HCT116 (cell line): ENCODE measurements around the gene SIGLEC5. TPM values are rescaled to one million over a fixed set of nuclear protein-coding genes. Genes with fewer than 3 reads are reported as not detected.
A peak's percentile ranks its signal among the peaks of the same experiment; 100 is the strongest.

Experiments used
- ATAC-seq: fragments of 200-7000 bp; cut with Tn5 transposase; 2 replicates; pipeline ENCODE4 v1.9.1; 2020; ENCODE audit warnings: mild to moderate bottlenecking, moderate library complexity
- BruUV-seq: library from RNA; stranded (reverse); fragments of 400-500 nt; replicated peaks from 2 replicates; lab custom pipeline; 2021; lab: Mats Ljungman, UMichigan
- CTCF ChIA-PET: fragments of 300-600 bp; sonication (Branson Sonifier 250); formaldehyde crosslinking; loops from one replicate; lab custom pipeline; 2021; ENCODE audit warnings: antibody characterized with exemption; lab: Charles Lee
- POLR2A ChIA-PET: fragments of 300-600, 350-600 bp; sonication (Branson Sonifier 250); formaldehyde crosslinking; loops from one replicate; lab custom pipeline; 2021; ENCODE audit warnings: antibody characterized with exemption; lab: Charles Lee
- RAD21 ChIA-PET, 2 experiments: fragments of 300-600 bp; sonication (Branson Sonifier 250); formaldehyde crosslinking; loops; one replicate each; lab custom pipeline; 2023; ENCODE audit warnings: low total read pairs in 2 of 2; ENCODE audit not compliant: uncharacterized antibody in 2 of 2, unreplicated experiment in 2 of 2, low non-redundant PET in 1 of 2; lab: Charles Lee
- DNase-seq: peaks from one replicate; pipeline ENCODE4 v3.0.0-alpha.2; 2010; ENCODE audit warnings: low read depth, low spot score
- H2AFZ ChIP-seq: fragments of 200-600 bp; shearing (Covaris generic), sonication (generic); 2 replicates; pipeline ENCODE4 v1.6.1; 2017; ENCODE audit warnings: low read depth, mixed run types, mixed read lengths, antibody characterized with exemption, low read length; ENCODE audit not compliant: poor library complexity, severe bottlenecking
- H3K27ac ChIP-seq: 2 replicates; pipeline ENCODE4 v1.5.1; 2012; ENCODE audit warnings: low read depth, low read length
- H3K27me3 ChIP-seq: fragments of 200-600 bp; sonication (generic); 2 replicates; pipeline ENCODE4 v1.6.1; 2016; ENCODE audit warnings: mixed run types, low read length, mixed read lengths; ENCODE audit not compliant: insufficient read depth
- H3K36me3 ChIP-seq, 2 experiments: fragments of 200-500 bp in 1 of 2; fragments of 200-600 bp in 1 of 2; sonication (Bioruptor generic) in 1 of 2; sonication (generic) in 1 of 2; 2 replicates each; pipeline versions ENCODE4 v1.5.1 to v1.6.1; 2014 to 2016; ENCODE audit warnings: low read length in 2 of 2, inconsistent platforms in 1 of 2, mixed read lengths in 1 of 2, mixed run types in 1 of 2; ENCODE audit not compliant: insufficient read depth in 2 of 2, control insufficient read depth in 1 of 2
- H3K4me1 ChIP-seq, 2 experiments: fragments of 200-600 bp in 1 of 2; sonication (generic) in 1 of 2; 2 replicates each; pipeline versions ENCODE4 v1.5.1 to v1.6.1; 2012 to 2017; ENCODE audit warnings: low read length in 2 of 2, inconsistent platforms in 1 of 2, mild to moderate bottlenecking in 1 of 2, mixed read lengths in 1 of 2, mixed run types in 1 of 2, moderate library complexity in 1 of 2; ENCODE audit not compliant: insufficient read depth in 2 of 2, control insufficient read depth in 1 of 2
- H3K4me2 ChIP-seq: fragments of 200-600 bp; sonication (generic); 2 replicates; pipeline ENCODE4 v1.6.1; 2017; ENCODE audit warnings: mixed run types, low read length, mixed read lengths
- H3K4me3 ChIP-seq, 2 experiments: fragments of 200-600 bp in 1 of 2; sonication (generic) in 1 of 2; replicated peaks in 1 of 2; 2 replicates each; pipeline ENCODE4 v1.5.1; 2011 to 2016; ENCODE audit warnings: low read length in 2 of 2, control low read depth in 1 of 2, low read depth in 1 of 2, mild to moderate bottlenecking in 1 of 2, mixed read lengths in 1 of 2, mixed run types in 1 of 2
- H3K79me2 ChIP-seq: fragments of 200-600 bp; sonication (generic); 2 replicates; pipeline ENCODE4 v1.6.1; 2017; ENCODE audit warnings: mild to moderate bottlenecking, mixed run types, low read length, moderate library complexity, mixed read lengths; ENCODE audit not compliant: insufficient read depth
- H3K9ac ChIP-seq: fragments of 200-600 bp; sonication (generic); 2 replicates; pipeline ENCODE4 v1.6.1; 2016; ENCODE audit warnings: low read length, mixed read lengths
- H3K9me2 ChIP-seq: fragments of 200-600 bp; sonication (generic), shearing (Covaris generic); 2 replicates; pipeline ENCODE4 v1.6.1; 2017; ENCODE audit warnings: mixed run types, mild to moderate bottlenecking, moderate library complexity; ENCODE audit not compliant: insufficient read depth
- H3K9me3 ChIP-seq, 2 experiments: fragments of 200-500 bp in 1 of 2; fragments of 200-600 bp in 1 of 2; sonication (Bioruptor generic) in 1 of 2; sonication (generic) in 1 of 2; 2 replicates each; pipeline ENCODE4 v1.6.1; 2014 to 2017; ENCODE audit warnings: low read length in 2 of 2, mixed read lengths in 2 of 2, inconsistent platforms in 1 of 2, low read depth in 1 of 2, mild to moderate bottlenecking in 1 of 2, mixed run types in 1 of 2, moderate library complexity in 1 of 2; ENCODE audit not compliant: control insufficient read depth in 1 of 2, insufficient read depth in 1 of 2
- H4K20me1 ChIP-seq: fragments of 200-600 bp; sonication (generic), shearing (Covaris generic); 2 replicates; pipeline ENCODE4 v1.6.1; 2017; ENCODE audit warnings: mixed run types, mild to moderate bottlenecking, moderate library complexity; ENCODE audit not compliant: insufficient read depth
- CBX3 ChIP-seq: IDR thresholded peaks from 2 replicates; pipeline ENCODE4 v1.6.1; 2012; ENCODE audit warnings: low read depth
- CEBPB ChIP-seq: IDR thresholded peaks from 2 replicates; pipeline ENCODE4 v1.6.1; 2012; ENCODE audit warnings: low read depth
- EGR1 ChIP-seq: IDR thresholded peaks from 2 replicates; pipeline ENCODE4 v1.6.1; 2012; ENCODE audit warnings: low read depth
- ELF1 ChIP-seq: IDR thresholded peaks from 2 replicates; pipeline ENCODE4 v1.6.1; 2012; ENCODE audit warnings: low read depth, borderline replicate concordance
- EZH2 ChIP-seq: fragments of 200-600 bp; sonication (generic); IDR thresholded peaks from 2 replicates; pipeline ENCODE4 v1.6.1; 2017; ENCODE audit warnings: antibody characterized with exemption, mixed run types
- EZH2phosphoT487 ChIP-seq: fragments of 200-600 bp; IDR thresholded peaks from 2 replicates; pipeline ENCODE4 v1.6.1; 2018; ENCODE audit warnings: antibody characterized with exemption, borderline replicate concordance
- FOSL1 ChIP-seq: IDR thresholded peaks from 2 replicates; pipeline ENCODE4 v1.6.1; 2012; ENCODE audit warnings: low read depth
- JUND ChIP-seq: IDR thresholded peaks from 2 replicates; pipeline ENCODE4 v1.6.1; 2012
- POLR2AphosphoS5 ChIP-seq: IDR thresholded peaks from 2 replicates; pipeline ENCODE4 v1.6.1; 2011; ENCODE audit warnings: mild to moderate bottlenecking, low read depth, low read length, moderate library complexity
- RAD21 ChIP-seq: IDR thresholded peaks from 2 replicates; pipeline ENCODE4 v1.6.1; 2012; ENCODE audit warnings: low read depth, mild to moderate bottlenecking
- SIN3A ChIP-seq: IDR thresholded peaks from 2 replicates; pipeline ENCODE4 v1.6.1; 2012; ENCODE audit warnings: low read depth
- SP1 ChIP-seq: IDR thresholded peaks from 2 replicates; pipeline ENCODE4 v1.6.1; 2012; ENCODE audit warnings: low read depth
- TCF7L2 ChIP-seq: IDR thresholded peaks from 2 replicates; pipeline ENCODE4 v1.7.0; 2011; ENCODE audit warnings: borderline replicate concordance, inconsistent platforms; ENCODE audit not compliant: insufficient read depth, insufficient read length; ENCODE audit errors: extremely low read depth
- YY1 ChIP-seq: IDR thresholded peaks from 2 replicates; pipeline ENCODE4 v1.6.1; 2011; ENCODE audit warnings: low read length, low read depth, moderate library complexity, mild to moderate bottlenecking; ENCODE audit not compliant: insufficient replicate concordance; ENCODE audit errors: extremely low read depth
- ZNF274 ChIP-seq: fragments of 200-500 bp; sonication (Bioruptor generic); IDR thresholded peaks from 2 replicates; pipeline ENCODE4 v1.6.1; 2014; ENCODE audit warnings: mild to moderate bottlenecking, low read depth, low read length, inconsistent platforms
- intact Hi-C: fragments of 100-400 bp; cut with micrococcal nuclease; formaldehyde crosslinking; loops from 2 replicates; pipeline ENCODE4 v1.10.0; 2022
- total RNA-seq: library from RNA; stranded (reverse); gene quantifications from one replicate; pipeline ENCODE4 v1.2.1, GENCODE V29; 2021; ENCODE audit not compliant: unreplicated experiment
- TF ChIP-seq, protein P1 (sequence below): IDR thresholded peaks from 2 replicates; pipeline ENCODE4 v1.6.1; 2012; ENCODE audit warnings: low read depth
- TF ChIP-seq, protein P2 (sequence below): IDR thresholded peaks from 2 replicates; pipeline ENCODE4 v1.6.1; 2011; ENCODE audit warnings: mild to moderate bottlenecking, low read length, moderate library complexity; ENCODE audit not compliant: insufficient replicate concordance; ENCODE audit errors: extremely low read depth
- TF ChIP-seq, protein P3 (sequence below): IDR thresholded peaks from 2 replicates; pipeline ENCODE4 v1.6.1; 2012

SIGLEC5 gene
- total RNA-seq, 1 experiment from 2014 or later = not detected

DNA sequence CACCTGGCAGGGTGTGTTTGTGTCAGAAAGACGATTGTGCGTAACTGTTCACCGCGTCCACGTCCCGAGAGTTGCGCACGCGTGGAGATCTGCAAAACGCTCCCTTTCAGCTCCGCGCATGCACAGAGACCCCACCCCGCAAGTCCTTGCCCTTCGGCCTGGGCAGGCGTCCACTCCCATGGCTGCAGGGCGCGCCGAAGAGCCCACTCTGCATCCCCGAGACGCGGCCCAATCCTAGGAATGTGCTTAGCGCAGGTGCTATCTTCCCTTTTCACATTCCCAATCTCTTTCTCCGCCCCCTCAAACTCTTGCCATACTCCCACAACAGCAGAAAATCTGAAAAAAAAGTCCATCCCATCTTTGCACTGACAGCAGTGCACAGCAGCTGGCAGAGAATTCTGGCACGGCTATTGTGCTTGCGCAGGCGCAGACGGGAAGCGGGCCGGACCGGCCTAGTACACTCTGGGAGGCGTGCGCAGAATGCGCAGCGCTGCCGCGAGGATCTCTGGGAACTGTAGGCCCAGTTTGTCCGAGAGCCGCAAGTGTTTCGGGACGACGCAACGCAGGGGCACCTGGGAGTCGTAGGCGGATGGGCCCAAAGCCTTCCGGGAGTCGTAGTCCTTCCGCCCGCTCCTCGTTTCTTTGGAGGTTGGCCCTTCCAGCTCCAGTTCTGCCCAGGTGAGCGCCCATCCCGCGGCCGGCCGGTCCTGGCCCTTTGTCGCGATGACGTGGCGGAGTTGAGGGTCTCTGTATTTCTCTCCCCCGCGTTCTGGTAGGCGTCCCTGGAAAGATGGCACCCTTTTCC, 36.0 kb downstream of the SIGLEC5 start:
- ChIA-PET POLR2A (interaction anchor here (1.7 kb wide), 1 partner anchor 23 kb away, joined by 6 read pairs; the partner anchor contains the start of gene ZNF175), CTCF (interaction anchor here (0.6 to 1.2 kb wide), 2 partner anchors 63 to 95 kb away, joined by 4 to 5 read pairs; no protein-coding TSS in a partner anchor)
- no TSS peak for BruUV-seq
- TF ChIP-seq CEBPB (no peak), ZNF274 (no peak), RAD21 (no peak), EZH2 (no peak), JUND (no peak), SP1 (no peak), SIN3A (no peak), CBX3 (no peak), EZH2phosphoT487 (no peak), POLR2AphosphoS5 (peak; percentile 43), ELF1 (peak; percentile 60), TCF7L2 (peak; percentile 16), EGR1 (no peak), YY1 (peak; percentile 68), FOSL1 (no peak)
- TF ChIP-seq, protein P1, sequence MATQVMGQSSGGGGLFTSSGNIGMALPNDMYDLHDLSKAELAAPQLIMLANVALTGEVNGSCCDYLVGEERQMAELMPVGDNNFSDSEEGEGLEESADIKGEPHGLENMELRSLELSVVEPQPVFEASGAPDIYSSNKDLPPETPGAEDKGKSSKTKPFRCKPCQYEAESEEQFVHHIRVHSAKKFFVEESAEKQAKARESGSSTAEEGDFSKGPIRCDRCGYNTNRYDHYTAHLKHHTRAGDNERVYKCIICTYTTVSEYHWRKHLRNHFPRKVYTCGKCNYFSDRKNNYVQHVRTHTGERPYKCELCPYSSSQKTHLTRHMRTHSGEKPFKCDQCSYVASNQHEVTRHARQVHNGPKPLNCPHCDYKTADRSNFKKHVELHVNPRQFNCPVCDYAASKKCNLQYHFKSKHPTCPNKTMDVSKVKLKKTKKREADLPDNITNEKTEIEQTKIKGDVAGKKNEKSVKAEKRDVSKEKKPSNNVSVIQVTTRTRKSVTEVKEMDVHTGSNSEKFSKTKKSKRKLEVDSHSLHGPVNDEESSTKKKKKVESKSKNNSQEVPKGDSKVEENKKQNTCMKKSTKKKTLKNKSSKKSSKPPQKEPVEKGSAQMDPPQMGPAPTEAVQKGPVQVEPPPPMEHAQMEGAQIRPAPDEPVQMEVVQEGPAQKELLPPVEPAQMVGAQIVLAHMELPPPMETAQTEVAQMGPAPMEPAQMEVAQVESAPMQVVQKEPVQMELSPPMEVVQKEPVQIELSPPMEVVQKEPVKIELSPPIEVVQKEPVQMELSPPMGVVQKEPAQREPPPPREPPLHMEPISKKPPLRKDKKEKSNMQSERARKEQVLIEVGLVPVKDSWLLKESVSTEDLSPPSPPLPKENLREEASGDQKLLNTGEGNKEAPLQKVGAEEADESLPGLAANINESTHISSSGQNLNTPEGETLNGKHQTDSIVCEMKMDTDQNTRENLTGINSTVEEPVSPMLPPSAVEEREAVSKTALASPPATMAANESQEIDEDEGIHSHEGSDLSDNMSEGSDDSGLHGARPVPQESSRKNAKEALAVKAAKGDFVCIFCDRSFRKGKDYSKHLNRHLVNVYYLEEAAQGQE = no peak
- TF ChIP-seq, protein P2, sequence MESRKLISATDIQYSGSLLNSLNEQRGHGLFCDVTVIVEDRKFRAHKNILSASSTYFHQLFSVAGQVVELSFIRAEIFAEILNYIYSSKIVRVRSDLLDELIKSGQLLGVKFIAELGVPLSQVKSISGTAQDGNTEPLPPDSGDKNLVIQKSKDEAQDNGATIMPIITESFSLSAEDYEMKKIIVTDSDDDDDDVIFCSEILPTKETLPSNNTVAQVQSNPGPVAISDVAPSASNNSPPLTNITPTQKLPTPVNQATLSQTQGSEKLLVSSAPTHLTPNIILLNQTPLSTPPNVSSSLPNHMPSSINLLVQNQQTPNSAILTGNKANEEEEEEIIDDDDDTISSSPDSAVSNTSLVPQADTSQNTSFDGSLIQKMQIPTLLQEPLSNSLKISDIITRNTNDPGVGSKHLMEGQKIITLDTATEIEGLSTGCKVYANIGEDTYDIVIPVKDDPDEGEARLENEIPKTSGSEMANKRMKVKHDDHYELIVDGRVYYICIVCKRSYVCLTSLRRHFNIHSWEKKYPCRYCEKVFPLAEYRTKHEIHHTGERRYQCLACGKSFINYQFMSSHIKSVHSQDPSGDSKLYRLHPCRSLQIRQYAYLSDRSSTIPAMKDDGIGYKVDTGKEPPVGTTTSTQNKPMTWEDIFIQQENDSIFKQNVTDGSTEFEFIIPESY = peak; percentile 24
- TF ChIP-seq, protein P3, sequence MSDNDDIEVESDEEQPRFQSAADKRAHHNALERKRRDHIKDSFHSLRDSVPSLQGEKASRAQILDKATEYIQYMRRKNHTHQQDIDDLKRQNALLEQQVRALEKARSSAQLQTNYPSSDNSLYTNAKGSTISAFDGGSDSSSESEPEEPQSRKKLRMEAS = no peak

More for the DNA sequence above, 36.0 kb downstream of the SIGLEC5 start:
- Histone ChIP-seq H3K27me3 (no peaks in the 10 kb centered on the region), H3K9me2 (no peaks in the 10 kb centered on the region), H3K4me3 (peak overlapping the region; percentile 51 to 58), H3K9me3 (no peaks in the 10 kb centered on the region), H3K4me1 (peaks cover 4 to 12% of the 10 kb centered on the region in 2 experiments; a peak in 2 of 4 replicates), H3K9ac (peak overlapping the region; percentile 39; the same call in 1 of the 2 replicates), H4K20me1 (no peaks in the 10 kb centered on the region), H3K27ac (no peak overlapping the region; the same call in 1 of the 2 replicates), H3K36me3 (no peaks in the 10 kb centered on the region), H2AFZ (peak overlapping the region; percentile 38), H3K4me2 (peak overlapping the region; percentile 72), H3K79me2 (no peaks in the 10 kb centered on the region)
- DNase-seq (peak; percentile 90), ATAC-seq (peak; percentile 100)
- intact Hi-C loops = loop anchor here (2.0 kb wide), 1 partner anchor 23 kb away; the partner anchor contains the start of gene ZNF175
- RAD21 ChIA-PET = no interaction called here
